A549 (cell line): ENCODE results near the gene DENND6A. TPM values are rescaled to one million over a fixed set of nuclear protein-coding genes. Genes with fewer than 3 reads are reported as not detected.
"Not testable (repeated sequence)": the region's sequence is repeated elsewhere in the genome, so short reads cannot be mapped to it uniquely, and the experiment has no call there.

Experiments
- ATAC-seq, 2 experiments: fragments of 200-7000 bp in 1 of 2; fragments of >200 bp in 1 of 2; cut with Nextera tagmentation in 1 of 2; cut with Tn5 transposase in 1 of 2; 3 replicates each; pipeline versions ENCODE4 v1.8.0 to v1.9.1; 2018 to 2020; ENCODE audit warnings: mild to moderate bottlenecking in 1 of 2, moderate library complexity in 1 of 2
- CTCF ChIA-PET: fragments of 300-600 bp; sonication (Branson Sonifier 250); formaldehyde crosslinking; extraction: SDS; loops from one replicate; lab custom pipeline; 2021; ENCODE audit warnings: antibody characterized with exemption, inconsistent platforms; lab: Yijun Ruan, JAX
- POLR2A ChIA-PET: fragments of 350-600 bp; formaldehyde crosslinking; extraction: SDS; loops from one replicate; lab custom pipeline; 2021; ENCODE audit warnings: antibody characterized with exemption, inconsistent platforms; lab: Yijun Ruan, JAX
- DNase-seq, 2 experiments: peaks; one replicate each; pipeline versions ENCODE4 v3.0.0 to v3.0.0-alpha.2; 2011 to 2016; ENCODE audit warnings: low read depth in 1 of 2, low spot score in 1 of 2
- FAIRE-seq: peaks from 2 replicates; lab custom pipeline; 2011; peaks lifted over from hg19 to GRCh38; lab: Jason Lieb, UNC
- H3K27ac ChIP-seq, 2 experiments: fragments of >200 bp; sonication (Bioruptor Twin); formaldehyde crosslinking; 3 replicates each; pipeline ENCODE4 v1.5.1; 2016 to 2017
- H3K4me1 ChIP-seq: fragments of >200 bp; sonication (Bioruptor Twin); formaldehyde crosslinking; 3 replicates; pipeline ENCODE4 v1.6.1; 2016
- H3K4me2 ChIP-seq: fragments of >200 bp; sonication (Bioruptor Twin); formaldehyde crosslinking; 3 replicates; pipeline ENCODE4 v1.6.1; 2016
- H3K4me3 ChIP-seq: fragments of >200 bp; sonication (Bioruptor Twin); formaldehyde crosslinking; 3 replicates; pipeline ENCODE4 v1.5.1; 2016
- H3K9me3 ChIP-seq: fragments of >200 bp; sonication (Bioruptor Twin); formaldehyde crosslinking; 3 replicates; pipeline ENCODE4 v1.6.1; 2016
- BHLHE40 ChIP-seq: IDR thresholded peaks from 2 replicates; pipeline ENCODE4 v1.6.1; 2012; ENCODE audit warnings: low read depth, low read length, inconsistent platforms
- CBX2 ChIP-seq: fragments of 200-600 bp; sonication (generic); IDR thresholded peaks from 2 replicates; pipeline ENCODE4 v1.6.1; 2016; ENCODE audit warnings: low read depth, mild to moderate bottlenecking, borderline replicate concordance
- CEBPB ChIP-seq, 2 experiments: fragments of >200 bp in 1 of 2; sonication (Bioruptor Twin) in 1 of 2; formaldehyde crosslinking in 1 of 2; IDR thresholded peaks; 2 replicates each; pipeline ENCODE4 v1.6.1; 2012 to 2016
- EP300 ChIP-seq, 2 experiments: fragments of >200 bp; sonication (Bioruptor Twin); formaldehyde crosslinking; IDR thresholded peaks; 2 replicates in 1 of 2; 3 replicates in 1 of 2; pipeline ENCODE4 v1.6.1; 2016 to 2017
- ESRRA ChIP-seq: fragments of 150-350 bp; IDR thresholded peaks from 2 replicates; pipeline ENCODE4 v1.6.1; 2014; ENCODE audit warnings: mild to moderate bottlenecking, low read length, borderline replicate concordance
- FOSB ChIP-seq: fragments of 250-450 bp; sonication (Bioruptor Pico); IDR thresholded peaks from 2 replicates; pipeline ENCODE4 v1.5.0; 2020; ENCODE audit warnings: mild to moderate bottlenecking, moderate library complexity
- FOSL2 ChIP-seq, 2 experiments: fragments of 450-650 bp in 1 of 2; fragments of >200 bp in 1 of 2; sonication (Bioruptor Twin) in 1 of 2; formaldehyde crosslinking; IDR thresholded peaks; 2 replicates each; pipeline versions ENCODE4 v1.5.0 to v1.6.1; 2016 to 2020; ENCODE audit warnings: mild to moderate bottlenecking in 1 of 2, moderate library complexity in 1 of 2
- HOXB13 ChIP-seq: fragments of 250-450 bp; sonication (Bioruptor Pico); IDR thresholded peaks from 2 replicates; pipeline ENCODE4 v1.5.0; 2020; ENCODE audit warnings: low read depth, mild to moderate bottlenecking, moderate library complexity
- HOXB5 ChIP-seq: fragments of 250-450 bp; sonication (Bioruptor Pico); IDR thresholded peaks from 2 replicates; pipeline ENCODE4 v1.5.0; 2020; ENCODE audit warnings: mild to moderate bottlenecking, moderate library complexity
- JUN ChIP-seq, 2 experiments: fragments of >200 bp; sonication (Bioruptor Twin); formaldehyde crosslinking; IDR thresholded peaks; 2 replicates in 1 of 2; 3 replicates in 1 of 2; pipeline ENCODE4 v1.6.1; 2016 to 2017
- MAFK ChIP-seq: fragments of 450-650 bp; IDR thresholded peaks from 2 replicates; pipeline ENCODE4 v1.6.1; 2014; ENCODE audit not compliant: partially characterized antibody
- NPAS2 ChIP-seq: fragments of 250-450 bp; sonication (Bioruptor Pico); IDR thresholded peaks from 2 replicates; pipeline ENCODE4 v1.8.0; 2022; ENCODE audit warnings: mild to moderate bottlenecking, moderate library complexity, borderline replicate concordance
- NR3C1 ChIP-seq: fragments of >200 bp; sonication (Bioruptor Twin); formaldehyde crosslinking; IDR thresholded peaks from 3 replicates; pipeline ENCODE4 v1.6.1; 2017
- PHF8 ChIP-seq: fragments of 200-600 bp; sonication (generic); IDR thresholded peaks from 2 replicates; pipeline ENCODE4 v1.6.1; 2016; ENCODE audit warnings: low read depth, mild to moderate bottlenecking, antibody characterized with exemption, moderate library complexity, borderline replicate concordance
- POLR2A ChIP-seq: IDR thresholded peaks from 2 replicates; pipeline ENCODE4 v1.6.1; 2012; ENCODE audit warnings: mild to moderate bottlenecking, low read length
- POLR2AphosphoS2 ChIP-seq: conservative IDR thresholded peaks from 2 replicates; pipeline ENCODE4 v1.6.1; 2012; ENCODE audit warnings: low read length, improper control_type of control experiment, inconsistent platforms
- RCOR1 ChIP-seq: fragments of 150-350 bp; IDR thresholded peaks from 2 replicates; pipeline ENCODE4 v1.6.1; 2014; ENCODE audit warnings: antibody characterized with exemption, low read length, low read depth
- REST ChIP-seq: fragments of 200-600 bp; sonication (generic); IDR thresholded peaks from 2 replicates; pipeline ENCODE4 v1.6.1; 2016; ENCODE audit warnings: antibody characterized with exemption, mild to moderate bottlenecking, moderate library complexity
- RNF2 ChIP-seq: fragments of 200-600 bp; sonication (generic); IDR thresholded peaks from 2 replicates; pipeline ENCODE4 v1.6.1; 2016; ENCODE audit warnings: low read depth, mild to moderate bottlenecking, antibody characterized with exemption, moderate library complexity, borderline replicate concordance
- SREBF2 ChIP-seq: fragments of 450-650 bp; IDR thresholded peaks from 2 replicates; pipeline ENCODE4 v1.6.1; 2014; ENCODE audit warnings: mild to moderate bottlenecking, moderate library complexity
- TP53 ChIP-seq: fragments of 250-450 bp; sonication (Bioruptor Pico); IDR thresholded peaks from 2 replicates; pipeline ENCODE4 v1.5.0; 2021; ENCODE audit warnings: mild to moderate bottlenecking, moderate library complexity
- ZC3H11A ChIP-seq: fragments of 450-650 bp; IDR thresholded peaks from 2 replicates; pipeline ENCODE4 v1.6.1; 2014; ENCODE audit warnings: antibody characterized with exemption, mild to moderate bottlenecking
- ZNF302 ChIP-seq: fragments of 250-450 bp; sonication (Bioruptor Pico); IDR thresholded peaks from 2 replicates; pipeline ENCODE4 v1.9.0; 2021; ENCODE audit warnings: inconsistent platforms, mild to moderate bottlenecking, moderate library complexity
- ZSCAN20 ChIP-seq: fragments of 250-450 bp; sonication (Bioruptor Pico); IDR thresholded peaks from 2 replicates; pipeline ENCODE4 v1.8.0; 2022; ENCODE audit warnings: mild to moderate bottlenecking, moderate library complexity
- WGBS: methylation state at CpG from one replicate; pipeline ENCODE4 v1.1.6; 2017; ENCODE audit errors: missing lambda C conversion rate; 5-methylcytosine and 5-hydroxymethylcytosine counted together
- polyA plus RNA-seq, 4 experiments: library from polyadenylated mRNA; depleted of rRNA in 3 of 4; stranded (reverse); fragments of >200 nt; fragmentation: RNase III in 1 of 4; extraction: RNeasy Plus Mini Kit Qiagen cat#74134 plus additional on column Dnase treatment in 1 of 4; gene quantifications; 2 replicates in 3 of 4; 3 replicates in 1 of 4; pipeline ENCODE4 v1.2.3, GENCODE V29; 2011 to 2017

DENND6A gene
- polyA plus RNA-seq, 2 of the 4 experiments (the other 2 are of a cell fraction), result 5.4 to 18.1 TPM

- FAIRE-seq, result no peak
- Histone ChIP-seq H3K9me3 (no peaks in the 10 kb centered on the region), H3K27ac (no peak overlapping the region), H3K4me2 (no peak overlapping the region), H3K4me1 (no peaks in the 10 kb centered on the region), H3K4me3 (no peak overlapping the region)
- DNase-seq, result no peak
- no peak for TF ChIP-seq MAFK
- TF ChIP-seq POLR2A, result no peak
- no peak for TF ChIP-seq ZNF302
- no peak for TF ChIP-seq ZSCAN20 (CRISPR knock-in tag)
- no peak for TF ChIP-seq FOSL2 (IDR thresholded peaks at IDR 0.05)
- TF ChIP-seq FOSL2 (CRISPR knock-in tag; IDR thresholded peaks at IDR 0.05), result no peak
- no peak for TF ChIP-seq ZC3H11A
- no peak for TF ChIP-seq JUN (IDR thresholded peaks at IDR 0.05)
- TF ChIP-seq CEBPB (IDR thresholded peaks at IDR 0.05), result no peak
- TF ChIP-seq ESRRA, result no peak
- TF ChIP-seq NPAS2 (CRISPR knock-in tag), result no peak
- no peak for TF ChIP-seq SREBF2
- TF ChIP-seq HOXB5 (CRISPR knock-in tag), result no peak
- no peak for TF ChIP-seq FOSB
- no peak for TF ChIP-seq BHLHE40
- no peak for TF ChIP-seq HOXB13 (CRISPR knock-in tag)
- no peak for ATAC-seq
- WGBS, result 56% methylated on average over 3 of the region's 3 CpGs
- ChIA-PET CTCF (interaction anchor here (0.6 to 0.7 kb wide), 2 partner anchors 19 to 189 kb away, joined by 3 read pairs; partner anchors contain the start of gene ARF4), POLR2A (no interaction called here)
These were observed 76.6 kb downstream of the DENND6A start for GRCh38 chr3:57616233-57616632.

GRCh38 chr3:57611870-57612269, 81.0 kb downstream of the DENND6A start:
- H3K4me3 ChIP-seq, H3K4me1 ChIP-seq, ATAC-seq, POLR2A ChIA-PET, H3K27ac ChIP-seq, FAIRE-seq, H3K4me2 ChIP-seq, H3K9me3 ChIP-seq, CTCF ChIA-PET, DNase-seq: not testable (repeated sequence)
- 91% methylated on average over 5 of the region's 5 CpGs for WGBS

DNA sequence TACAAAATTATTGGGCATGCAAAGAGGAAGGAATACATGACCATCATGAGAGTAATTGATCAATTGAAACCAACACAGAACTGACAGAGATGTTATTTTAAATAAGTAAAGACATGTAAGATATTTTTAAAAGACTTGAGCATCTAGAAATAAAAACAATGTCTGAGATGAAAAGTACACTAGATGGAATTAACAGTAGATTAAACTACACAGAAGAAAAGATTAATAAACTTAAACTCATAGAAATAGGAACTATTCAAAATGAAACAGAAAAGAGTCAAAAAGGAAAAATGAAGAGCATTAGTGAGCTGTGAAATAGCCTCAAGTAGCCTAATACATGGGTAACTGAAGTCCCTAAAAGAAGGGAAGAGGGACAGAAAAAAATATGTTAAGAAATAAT, 87.2 kb downstream of the DENND6A start:
- TF ChIP-seq HOXB13 (CRISPR knock-in tag), result no peak
- TF ChIP-seq PHF8, result no peak
- Histone ChIP-seq H3K4me3 (no peak overlapping the region), H3K4me2 (no peak overlapping the region), H3K27ac (no peak overlapping the region), H3K9me3 (no peaks in the 10 kb centered on the region), H3K4me1 (no peaks in the 10 kb centered on the region)
- ChIA-PET POLR2A (no interaction called here), CTCF (no interaction called here)
- ATAC-seq, result no peak
- DNase-seq, result no peak
- FAIRE-seq, result no peak

DNA sequence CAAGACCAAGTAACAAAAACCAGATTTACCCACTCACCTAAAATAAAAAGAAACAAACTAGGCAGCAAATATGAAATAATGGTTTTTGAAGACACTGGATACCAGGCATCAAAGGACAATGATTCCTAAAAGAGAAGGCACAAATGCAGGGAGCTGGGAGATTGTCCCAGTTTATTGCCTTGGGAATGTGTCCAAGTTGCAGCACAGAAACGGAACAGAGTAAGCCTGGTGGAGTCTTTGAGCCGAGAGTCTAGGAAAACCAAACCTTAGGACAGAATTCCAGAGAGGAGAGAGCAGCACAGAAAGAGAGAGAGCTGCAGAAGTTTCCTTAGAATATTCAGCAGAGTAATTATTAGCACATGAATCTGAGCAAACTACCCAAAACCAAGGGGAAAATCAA, 87.9 kb downstream of the DENND6A start:
- CTCF ChIA-PET, result no interaction called here

GRCh38 chr3:57600195-57600594, 92.7 kb downstream of the DENND6A start:
- Histone ChIP-seq H3K4me3 (no peak overlapping the region), H3K9me3 (no peaks in the 10 kb centered on the region), H3K27ac (no peak overlapping the region), H3K4me1 (peaks cover 6% of the 10 kb centered on the region; the same call in 1 of the 3 replicates), H3K4me2 (no peak overlapping the region)
- DNase-seq (no peak), ATAC-seq (no peak), FAIRE-seq (no peak)
- TF ChIP-seq RNF2 (no peak), REST (no peak), EP300 (IDR thresholded peaks at IDR 0.05) (no peak), SREBF2 (no peak), NR3C1 (no peak), CBX2 (no peak)
- POLR2A ChIA-PET, result no interaction called here
- 94% methylated on average over 2 of the region's 2 CpGs for WGBS
- CTCF ChIA-PET, result interaction anchor here (0.6 kb wide), 1 partner anchor 66 kb away, joined by 4 read pairs; no protein-coding TSS in a partner anchor

More for the DNA sequence above, 87.9 kb downstream of the DENND6A start:
- TF ChIP-seq RCOR1, result no peak
- TF ChIP-seq TP53, result no peak
- TF ChIP-seq POLR2AphosphoS2, result no peak
- WGBS, result 92% methylated on average over 2 of the region's 2 CpGs
- FAIRE-seq (no peak), ATAC-seq (no peak), DNase-seq (no peak)
- H3K4me1 ChIP-seq, result no peaks in the 10 kb centered on the region
- no peaks in the 10 kb centered on the region for H3K9me3 ChIP-seq
- H3K4me2 ChIP-seq, result no peak overlapping the region
- H3K27ac ChIP-seq, result no peak overlapping the region
- H3K4me3 ChIP-seq, result no peak overlapping the region
- POLR2A ChIA-PET, result no interaction called here
